DOHH2 (cell line): Measurements from ENCODE around the gene ARHGAP22.

Experiments
- H3F3A ChIP-seq: fragments of 200-600 bp; sonication (generic), shearing (Covaris generic); 2 replicates; pipeline ENCODE4 v1.6.0; 2016; ENCODE audit warnings: antibody characterized with exemption, mild to moderate bottlenecking; ENCODE audit not compliant: control insufficient read depth, insufficient read depth
- H3K27ac ChIP-seq: fragments of 200-600 bp; sonication (generic); 2 replicates; pipeline ENCODE4 v1.5.1; 2014; ENCODE audit warnings: low read depth, mild to moderate bottlenecking, low read length, moderate library complexity
- H3K27me3 ChIP-seq: fragments of 200-600 bp; sonication (generic); 2 replicates; pipeline ENCODE4 v1.6.1; 2014; ENCODE audit warnings: mild to moderate bottlenecking, low read length, mixed read lengths; ENCODE audit not compliant: control insufficient read depth
- H3K36me3 ChIP-seq: fragments of 200-600 bp; sonication (generic); 2 replicates; pipeline ENCODE4 v1.6.1; 2014; ENCODE audit warnings: mild to moderate bottlenecking, low read length, moderate library complexity, mixed read lengths; ENCODE audit not compliant: control insufficient read depth
- H3K4me1 ChIP-seq: fragments of 200-600 bp; sonication (generic); 2 replicates; pipeline ENCODE4 v1.6.1; 2014; ENCODE audit warnings: mild to moderate bottlenecking, low read length, mixed read lengths; ENCODE audit not compliant: control insufficient read depth
- H3K4me2 ChIP-seq: fragments of 200-600 bp; sonication (generic); 2 replicates; pipeline ENCODE4 v1.6.0; 2014; ENCODE audit warnings: mild to moderate bottlenecking, low read length, moderate library complexity
- H3K4me3 ChIP-seq: fragments of 200-600 bp; sonication (generic); 2 replicates; pipeline ENCODE4 v1.5.1; 2014; ENCODE audit warnings: mild to moderate bottlenecking, low read length, mixed read lengths
- H3K79me2 ChIP-seq: fragments of 200-600 bp; sonication (generic); 2 replicates; pipeline ENCODE4 v1.6.1; 2014; ENCODE audit warnings: mild to moderate bottlenecking, low read length, mixed read lengths; ENCODE audit not compliant: control insufficient read depth
- H3K9me2 ChIP-seq: fragments of 200-600 bp; sonication (generic); replicated peaks from 2 replicates; pipeline ENCODE4 v1.6.1; 2014; ENCODE audit warnings: mild to moderate bottlenecking, low read length, mixed read lengths; ENCODE audit not compliant: control insufficient read depth
- H3K9me3 ChIP-seq: fragments of 200-600 bp; sonication (generic); 2 replicates; pipeline ENCODE4 v1.6.1; 2014; ENCODE audit warnings: antibody characterized with exemption, low read length, mixed read lengths; ENCODE audit not compliant: control insufficient read depth, insufficient read depth
- H4K20me1 ChIP-seq: fragments of 200-600 bp; sonication (generic); 2 replicates; pipeline ENCODE4 v1.6.0; 2014; ENCODE audit warnings: low read depth, mild to moderate bottlenecking, antibody characterized with exemption, low read length, moderate library complexity; ENCODE audit not compliant: control insufficient read depth, insufficient read depth
- EZH2phosphoT487 ChIP-seq: fragments of 200-600 bp; sonication (generic); IDR thresholded peaks from 2 replicates; pipeline ENCODE4 v1.6.1; 2017; ENCODE audit warnings: borderline replicate concordance, mild to moderate bottlenecking, antibody characterized with exemption, low read length, moderate library complexity, mixed read lengths
- TF ChIP-seq, protein P1 (sequence below): fragments of 200-600 bp; sonication (generic); IDR thresholded peaks from one replicate; pipeline ENCODE4 v1.5.1; 2014; ENCODE audit warnings: antibody characterized with exemption, mild to moderate bottlenecking, low read depth, low read length; ENCODE audit not compliant: poor library complexity, severe bottlenecking

Gene ARHGAP22

DNA sequence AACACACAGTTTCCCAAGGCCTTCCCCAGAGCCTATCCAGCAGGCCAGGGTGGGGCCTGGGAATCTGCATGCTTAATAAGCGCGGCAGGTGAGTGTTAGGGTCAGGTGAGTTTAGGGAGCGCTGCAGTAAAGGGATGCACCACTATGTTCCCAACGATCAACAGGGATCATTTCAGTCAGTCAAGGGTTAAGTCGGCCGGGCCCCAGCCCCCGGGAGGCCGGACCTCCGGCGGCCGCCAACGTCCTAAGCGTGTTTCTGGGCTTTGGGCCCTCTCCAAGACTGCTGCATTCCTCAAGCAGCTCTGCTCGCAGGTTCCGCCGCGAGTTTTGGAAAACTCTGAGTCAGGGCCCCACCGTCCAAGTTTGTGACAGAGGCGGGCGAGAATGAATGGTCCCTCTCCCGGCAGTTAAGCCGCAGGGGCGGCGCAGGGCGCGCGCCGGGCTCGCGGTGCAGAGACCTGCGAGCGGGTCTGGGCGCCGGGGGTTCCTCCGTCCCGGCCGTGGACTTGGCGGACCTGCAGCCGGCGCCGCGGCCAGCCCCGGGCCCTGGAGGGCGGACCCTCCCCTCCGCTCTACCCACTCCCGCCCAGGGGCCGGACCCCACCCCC lies 81.6 kb downstream of the ARHGAP22 start:
- H3K27me3 ChIP-seq = peaks cover 22% of the 10 kb centered on the region
- H3K9me2 ChIP-seq = no peaks in the 10 kb centered on the region
- H3K27ac ChIP-seq = no peak overlapping the region
- TF ChIP-seq, protein P1, sequence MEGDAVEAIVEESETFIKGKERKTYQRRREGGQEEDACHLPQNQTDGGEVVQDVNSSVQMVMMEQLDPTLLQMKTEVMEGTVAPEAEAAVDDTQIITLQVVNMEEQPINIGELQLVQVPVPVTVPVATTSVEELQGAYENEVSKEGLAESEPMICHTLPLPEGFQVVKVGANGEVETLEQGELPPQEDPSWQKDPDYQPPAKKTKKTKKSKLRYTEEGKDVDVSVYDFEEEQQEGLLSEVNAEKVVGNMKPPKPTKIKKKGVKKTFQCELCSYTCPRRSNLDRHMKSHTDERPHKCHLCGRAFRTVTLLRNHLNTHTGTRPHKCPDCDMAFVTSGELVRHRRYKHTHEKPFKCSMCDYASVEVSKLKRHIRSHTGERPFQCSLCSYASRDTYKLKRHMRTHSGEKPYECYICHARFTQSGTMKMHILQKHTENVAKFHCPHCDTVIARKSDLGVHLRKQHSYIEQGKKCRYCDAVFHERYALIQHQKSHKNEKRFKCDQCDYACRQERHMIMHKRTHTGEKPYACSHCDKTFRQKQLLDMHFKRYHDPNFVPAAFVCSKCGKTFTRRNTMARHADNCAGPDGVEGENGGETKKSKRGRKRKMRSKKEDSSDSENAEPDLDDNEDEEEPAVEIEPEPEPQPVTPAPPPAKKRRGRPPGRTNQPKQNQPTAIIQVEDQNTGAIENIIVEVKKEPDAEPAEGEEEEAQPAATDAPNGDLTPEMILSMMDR = no peak
- peak; percentile 75; the same call in 1 of the 2 replicates for TF ChIP-seq EZH2phosphoT487
- no peaks in the 10 kb centered on the region for H3K36me3 ChIP-seq
- no peak overlapping the region for H3K4me3 ChIP-seq
- H3K79me2 ChIP-seq = no peaks in the 10 kb centered on the region
- no peaks in the 10 kb centered on the region for H3K9me3 ChIP-seq
- no peaks in the 10 kb centered on the region for H3K4me1 ChIP-seq
- no peaks in the 10 kb centered on the region for H4K20me1 ChIP-seq
- H3F3A ChIP-seq = no peaks in the 10 kb centered on the region
- no peak overlapping the region for H3K4me2 ChIP-seq

DNA sequence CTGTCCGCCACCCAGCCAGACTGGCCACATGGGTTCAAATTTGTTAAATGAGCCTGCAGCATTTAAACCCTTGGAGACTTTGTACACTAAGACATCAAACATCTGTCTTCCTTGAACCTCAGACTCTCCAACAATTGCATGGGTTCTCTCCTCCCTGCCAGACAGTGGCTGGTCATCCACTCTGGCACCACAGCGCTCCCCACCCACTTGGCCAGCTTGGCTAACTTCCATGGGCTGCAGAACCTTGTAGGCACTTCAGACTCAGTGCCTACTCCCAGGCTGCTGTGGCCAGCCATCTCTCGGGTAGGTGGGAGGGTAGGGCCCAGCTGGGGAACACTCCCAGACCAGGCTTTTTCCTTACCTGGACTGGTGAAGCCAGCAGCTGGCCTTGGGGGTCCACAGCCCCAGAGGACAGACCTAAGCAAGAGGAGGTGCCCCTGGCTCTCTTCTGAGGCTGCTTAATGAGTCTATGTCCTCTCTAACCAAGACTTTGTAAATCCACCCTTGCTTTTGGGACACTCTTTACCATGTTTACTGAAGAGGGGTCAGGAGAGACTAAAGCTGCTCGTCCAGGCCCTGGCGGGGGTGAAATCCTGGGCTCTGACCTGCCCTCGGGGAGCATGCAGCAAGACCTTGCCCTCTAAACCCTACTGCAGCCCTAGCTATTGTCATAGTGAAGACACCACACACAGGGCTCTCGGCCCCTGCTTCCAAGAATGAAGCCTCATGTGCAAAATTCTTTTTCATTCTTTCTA lies 82.7 kb downstream of the ARHGAP22 start:
- Histone ChIP-seq H3K9me2 (no peaks in the 10 kb centered on the region), H3K4me1 (no peaks in the 10 kb centered on the region), H3K27me3 (peaks cover 22% of the 10 kb centered on the region), H3K79me2 (no peaks in the 10 kb centered on the region), H3K4me3 (no peak overlapping the region), H3K36me3 (no peaks in the 10 kb centered on the region), H3F3A (no peaks in the 10 kb centered on the region), H3K9me3 (no peaks in the 10 kb centered on the region), H3K27ac (no peak overlapping the region), H3K4me2 (no peak overlapping the region), H4K20me1 (no peaks in the 10 kb centered on the region)
- TF ChIP-seq EZH2phosphoT487 = no peak
- TF ChIP-seq, protein P1 = no peak

DNA sequence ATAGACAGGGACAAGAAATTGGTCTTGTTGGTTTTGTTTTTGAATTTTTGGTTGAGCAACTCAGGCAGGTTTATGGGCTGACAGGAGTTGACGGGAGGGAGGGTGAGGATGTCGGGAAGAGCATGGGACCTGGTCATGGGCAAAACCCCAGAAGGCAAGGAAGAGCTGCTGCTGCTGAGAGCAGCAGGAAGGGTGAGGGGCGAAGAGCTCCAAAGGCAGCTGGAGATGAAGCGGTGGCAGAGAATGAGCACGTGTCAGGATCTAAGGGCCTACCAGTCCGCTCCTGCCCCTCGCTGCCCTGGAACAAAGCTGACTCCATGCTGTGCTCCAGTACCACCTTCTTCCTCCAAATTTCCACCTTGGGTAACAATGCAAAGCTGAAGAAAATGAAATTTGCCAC lies 84.3 kb downstream of the ARHGAP22 start:
- Histone ChIP-seq H4K20me1 (no peaks in the 10 kb centered on the region), H3K27me3 (peaks cover 22% of the 10 kb centered on the region), H3F3A (no peaks in the 10 kb centered on the region), H3K9me2 (no peaks in the 10 kb centered on the region), H3K4me3 (no peak overlapping the region), H3K79me2 (no peaks in the 10 kb centered on the region), H3K4me1 (no peaks in the 10 kb centered on the region), H3K36me3 (no peaks in the 10 kb centered on the region), H3K9me3 (no peaks in the 10 kb centered on the region), H3K4me2 (no peak overlapping the region), H3K27ac (no peak overlapping the region)
- TF ChIP-seq, protein P1 = no peak
- TF ChIP-seq EZH2phosphoT487 = no peak
